HG02870 (cell line): ENCODE results near the gene PLEKHF1.
"Not testable (repeated sequence)": the region's sequence is repeated elsewhere in the genome, so short reads cannot be mapped to it uniquely, and the experiment has no call there.

Experiments
- ATAC-seq: cut with Tn5 transposase; IDR thresholded peaks from one replicate; pipeline ENCODE4 v1.9.1; 2021; ENCODE audit warnings: mild to moderate bottlenecking, moderate library complexity; ENCODE audit not compliant: unreplicated experiment

PLEKHF1 gene

GRCh38 chr19:29665215-29665825, at the start of gene PLEKHF1:
TSS of gene PLEKHF1 (plus strand) at chr19:29665461. CDS start at chr19:29673840, 8,379 bp downstream.
- peak; percentile 83 for ATAC-seq

DNA sequence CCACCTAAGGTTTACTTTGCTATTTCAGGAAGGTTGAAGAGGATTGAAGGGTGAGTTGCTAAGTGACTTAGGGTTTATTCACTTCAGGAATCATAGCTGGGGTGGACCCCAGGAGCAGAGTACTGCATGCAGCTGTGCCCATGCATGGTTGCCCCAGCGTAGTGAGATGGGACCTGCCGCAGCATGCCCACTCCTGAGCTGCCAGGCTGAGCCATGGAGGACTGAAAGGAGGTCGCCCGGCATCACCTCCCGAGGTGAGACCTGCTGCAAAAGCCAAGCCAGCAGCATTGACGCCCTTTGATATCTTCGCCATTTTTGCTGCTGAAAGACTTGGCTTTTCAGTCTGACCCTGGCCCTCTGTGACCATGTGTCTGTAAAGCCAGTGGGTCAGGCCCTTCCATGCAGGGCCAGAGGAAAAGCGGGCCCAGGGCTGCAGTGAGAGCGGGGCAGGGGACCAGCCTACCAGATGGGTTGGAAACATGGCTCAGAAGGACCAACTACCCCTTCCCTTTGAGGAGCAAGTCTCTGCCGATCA, 49.3 kb upstream of the PLEKHF1 start:
- ATAC-seq = no peak

DNA sequence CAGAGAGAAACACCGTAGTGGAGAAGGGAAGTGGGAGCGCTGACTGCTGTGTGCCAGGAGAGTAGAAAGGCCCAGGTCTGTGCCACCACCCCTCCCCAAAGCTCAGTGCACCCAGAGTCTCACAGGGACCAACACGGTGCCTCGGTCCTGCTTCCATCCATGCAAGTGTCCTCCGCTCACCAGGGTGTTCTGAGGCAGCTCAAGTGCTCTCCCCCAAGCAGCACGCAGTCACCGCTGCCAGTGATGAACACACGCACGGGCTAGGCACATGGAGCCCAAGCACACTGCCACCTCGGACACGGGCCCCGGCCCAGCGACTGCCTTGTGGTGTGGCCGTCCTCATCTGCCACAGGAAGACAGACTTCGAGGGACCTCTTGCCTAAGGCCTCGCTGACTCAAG, 48.7 kb upstream of the PLEKHF1 start:
- ATAC-seq = no peak

DNA sequence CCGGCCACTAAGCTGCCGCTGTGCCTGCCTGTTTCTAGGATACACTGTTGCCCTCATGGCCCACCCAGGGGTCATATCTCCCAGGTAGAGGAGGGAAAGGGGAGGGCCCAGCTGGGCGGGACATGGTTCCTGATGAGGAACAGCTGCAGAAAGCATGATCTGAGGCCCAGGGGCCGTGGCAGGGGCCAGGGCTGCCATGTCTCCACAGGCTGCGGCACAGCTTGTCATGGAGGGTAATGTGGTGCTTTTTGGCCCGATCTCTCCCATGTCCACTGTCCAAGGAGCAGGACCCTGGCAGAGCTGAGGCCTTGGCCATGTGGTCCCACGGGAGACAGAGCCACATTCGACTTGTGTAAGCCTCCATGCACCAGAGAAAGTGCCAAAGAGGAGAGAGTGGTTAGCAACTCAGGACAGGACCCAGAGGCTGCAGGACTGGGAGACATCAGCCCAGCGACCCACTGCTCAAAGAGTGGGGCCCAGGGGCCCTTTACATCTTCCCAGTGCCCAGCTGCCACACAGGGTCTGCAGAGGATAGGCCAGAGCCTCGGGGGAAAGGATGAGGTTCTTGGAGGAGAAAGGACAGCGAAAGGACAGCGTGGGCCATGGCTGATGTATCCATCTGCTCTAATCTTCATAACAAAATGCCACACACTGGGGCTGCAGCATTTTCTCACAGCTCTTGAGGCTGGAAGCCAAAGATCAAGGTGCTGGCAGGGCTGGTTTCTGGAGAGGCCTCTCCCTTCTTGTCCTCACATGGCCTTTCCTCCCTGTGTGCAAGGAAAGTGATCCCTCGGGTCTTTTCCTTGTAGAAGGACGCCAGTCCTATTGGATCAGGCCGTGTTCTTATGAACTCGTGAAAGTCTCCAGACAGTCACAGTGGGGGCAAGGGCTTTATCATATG, 47.6 kb upstream of the PLEKHF1 start:
- no peak for ATAC-seq

- ATAC-seq = no peak
These were observed 46.8 kb upstream of the PLEKHF1 start for GRCh38 chr19:29618434-29618833.

- ATAC-seq = no peak
These were observed 46.4 kb upstream of the PLEKHF1 start for GRCh38 chr19:29618871-29619270.

DNA sequence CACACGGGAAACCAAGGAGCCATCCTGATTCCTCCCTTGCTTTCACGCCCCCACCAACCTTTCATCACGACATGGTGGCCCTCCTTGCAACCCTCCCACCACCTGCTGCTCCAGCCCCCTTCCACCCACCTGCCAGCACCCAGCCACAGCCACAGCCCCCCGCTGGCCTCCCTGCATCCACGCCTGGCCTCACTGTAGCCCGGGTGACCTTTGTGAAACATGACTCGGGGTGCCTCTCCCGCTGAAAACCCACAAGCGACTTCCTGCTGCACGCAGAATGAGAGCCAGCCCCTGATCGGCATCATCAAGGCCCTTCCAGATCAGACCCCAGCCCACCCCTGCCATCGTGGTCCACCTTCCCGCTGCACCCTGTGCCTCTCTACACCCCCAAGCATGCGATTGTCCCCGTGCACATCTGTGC, 44.3 kb upstream of the PLEKHF1 start:
- no peak for ATAC-seq

DNA sequence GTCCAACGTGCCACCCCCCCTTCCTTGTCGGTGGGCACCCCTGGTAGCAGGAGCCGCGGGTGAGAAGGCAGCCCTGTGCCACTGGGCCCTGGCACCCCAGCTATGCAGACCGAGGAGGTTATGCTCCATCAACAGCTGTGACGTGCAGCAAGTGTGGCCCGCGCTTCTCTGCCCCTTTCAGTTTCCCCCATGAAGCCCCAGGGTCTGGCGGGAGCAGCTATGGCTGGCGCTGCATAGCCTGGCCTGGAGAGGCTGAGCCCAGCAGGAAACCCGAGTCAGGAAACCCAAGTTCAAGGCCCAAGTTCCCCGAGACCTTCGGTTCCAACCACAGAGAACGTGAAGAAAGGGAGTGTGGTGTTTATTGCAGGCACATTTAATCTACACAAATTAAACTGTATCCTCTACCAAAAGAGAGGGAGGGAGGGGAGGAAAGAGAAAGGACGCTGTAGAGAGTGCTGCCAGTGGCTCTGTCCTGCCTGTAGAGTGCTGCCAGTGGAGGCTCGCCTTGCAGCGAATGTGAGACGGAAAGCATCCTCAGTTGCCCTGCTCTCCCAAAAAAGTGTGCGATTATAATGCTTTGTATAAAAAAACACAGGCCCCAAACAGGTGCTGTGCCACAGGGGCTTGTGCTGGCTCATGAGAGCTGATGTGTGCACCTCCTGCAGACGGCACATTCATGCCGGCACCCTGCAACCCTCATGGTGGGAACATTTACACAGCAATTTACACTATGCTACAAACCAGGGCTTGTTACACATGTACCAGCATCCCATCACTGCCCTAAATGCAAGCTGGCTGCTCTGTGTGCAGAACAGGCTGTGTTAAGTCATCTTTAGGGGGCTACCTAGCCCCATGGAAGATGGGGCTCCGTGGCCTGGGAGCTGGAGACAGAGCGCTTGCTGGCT, 42.8 kb upstream of the PLEKHF1 start:
- ATAC-seq = no peak

GRCh38 chr19:29623726-29624488, 41.4 kb upstream of the PLEKHF1 start:
- no peak for ATAC-seq

DNA sequence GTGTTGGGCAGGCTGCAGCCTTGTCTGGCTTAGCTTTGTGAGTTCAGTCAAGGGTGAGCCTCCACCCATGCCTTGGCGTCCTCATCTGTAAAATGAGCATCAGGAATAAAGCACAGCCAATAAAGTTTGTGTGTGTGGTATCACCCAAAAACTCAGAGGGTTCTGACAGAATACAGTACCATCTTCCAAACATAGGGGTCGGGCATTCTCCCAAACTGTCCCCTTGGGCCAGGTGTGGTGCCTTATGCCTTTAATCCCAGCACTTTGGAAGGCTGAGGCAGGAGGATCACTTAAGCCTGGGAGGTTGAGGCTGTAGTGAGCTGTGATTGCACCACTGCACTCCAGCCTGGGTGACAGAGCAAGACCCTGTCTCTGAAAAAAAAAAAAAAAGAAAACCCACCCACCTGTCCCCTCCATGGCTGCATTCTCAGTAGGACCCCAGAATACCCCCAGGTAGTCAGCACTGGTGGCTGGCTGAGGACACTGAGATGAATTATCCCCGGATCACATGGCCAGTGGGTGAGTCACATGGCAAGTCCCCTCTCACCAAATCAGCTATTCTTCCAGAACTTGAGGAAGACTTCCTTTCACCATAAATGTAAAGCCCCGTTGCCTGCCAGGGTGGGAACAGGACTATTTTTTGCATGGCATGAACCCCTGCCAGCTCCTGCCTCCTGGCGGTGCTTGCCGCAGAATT, 40.6 kb upstream of the PLEKHF1 start:
- ATAC-seq = no peak

DNA sequence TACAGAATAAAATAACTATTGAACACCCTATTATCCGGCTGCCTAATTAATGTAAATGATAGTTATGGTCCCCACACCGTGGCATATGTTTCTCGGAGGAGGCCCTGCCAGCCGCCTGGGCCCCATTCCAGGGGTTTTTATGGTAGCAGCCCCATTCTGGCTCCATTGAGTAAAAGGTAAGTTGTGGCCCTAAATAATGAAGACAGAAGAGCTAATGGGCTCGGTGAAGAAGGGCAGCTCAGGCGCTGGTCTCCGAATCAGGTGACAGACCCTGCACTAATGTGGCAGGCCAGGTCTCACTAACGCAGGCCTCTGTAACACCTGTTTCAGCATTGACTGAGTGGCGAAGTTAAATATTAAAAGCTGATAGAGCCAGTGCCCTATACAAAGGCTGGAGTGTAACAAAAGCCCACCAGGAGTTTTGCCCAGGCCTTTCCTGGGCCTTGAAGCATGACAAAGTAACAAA, 40.0 kb upstream of the PLEKHF1 start:
- ATAC-seq = no peak

DNA sequence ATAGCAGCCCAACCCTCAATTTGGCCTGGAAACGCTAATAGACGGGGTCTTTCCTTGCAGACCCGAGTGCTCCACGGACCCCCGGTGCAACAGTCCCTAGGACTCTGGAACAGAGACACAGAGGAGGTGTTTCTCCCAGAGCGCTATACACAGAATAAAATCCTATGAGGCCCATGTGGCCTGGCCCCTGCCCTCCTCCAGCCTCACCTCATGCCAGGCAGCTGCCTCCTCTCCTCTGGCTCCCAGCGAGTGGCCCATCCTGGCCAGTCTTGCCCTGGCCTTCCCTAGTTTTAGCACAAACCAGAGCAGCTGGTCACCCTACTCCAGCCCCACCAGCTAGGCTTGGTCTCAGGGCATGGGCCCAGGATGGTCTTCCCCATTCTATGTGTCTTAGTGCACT, 38.9 kb upstream of the PLEKHF1 start:
- ATAC-seq = no peak

DNA sequence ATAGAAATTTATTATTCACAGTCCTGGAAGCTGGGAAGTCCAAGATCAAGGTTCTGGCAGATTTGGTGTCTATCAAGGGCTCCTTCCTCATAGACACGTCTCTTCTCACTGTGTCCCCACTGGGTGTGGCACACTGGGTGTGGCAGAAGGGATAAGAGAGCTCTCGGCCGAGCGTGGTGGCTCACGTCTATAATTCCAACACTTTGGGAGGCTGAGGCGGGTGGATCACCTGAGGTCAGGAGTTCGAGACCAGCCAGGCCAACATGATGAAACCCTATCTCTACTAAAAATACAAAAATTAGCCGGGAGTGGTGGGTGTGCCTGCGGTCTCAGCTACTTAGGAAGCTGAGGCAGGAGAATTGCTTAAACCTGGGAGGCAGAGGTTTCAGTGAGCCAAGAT, 38.4 kb upstream of the PLEKHF1 start:
- ATAC-seq = not testable (repeated sequence)

GRCh38 chr19:29628661-29629385, 36.4 kb upstream of the PLEKHF1 start:
- no peak for ATAC-seq

DNA sequence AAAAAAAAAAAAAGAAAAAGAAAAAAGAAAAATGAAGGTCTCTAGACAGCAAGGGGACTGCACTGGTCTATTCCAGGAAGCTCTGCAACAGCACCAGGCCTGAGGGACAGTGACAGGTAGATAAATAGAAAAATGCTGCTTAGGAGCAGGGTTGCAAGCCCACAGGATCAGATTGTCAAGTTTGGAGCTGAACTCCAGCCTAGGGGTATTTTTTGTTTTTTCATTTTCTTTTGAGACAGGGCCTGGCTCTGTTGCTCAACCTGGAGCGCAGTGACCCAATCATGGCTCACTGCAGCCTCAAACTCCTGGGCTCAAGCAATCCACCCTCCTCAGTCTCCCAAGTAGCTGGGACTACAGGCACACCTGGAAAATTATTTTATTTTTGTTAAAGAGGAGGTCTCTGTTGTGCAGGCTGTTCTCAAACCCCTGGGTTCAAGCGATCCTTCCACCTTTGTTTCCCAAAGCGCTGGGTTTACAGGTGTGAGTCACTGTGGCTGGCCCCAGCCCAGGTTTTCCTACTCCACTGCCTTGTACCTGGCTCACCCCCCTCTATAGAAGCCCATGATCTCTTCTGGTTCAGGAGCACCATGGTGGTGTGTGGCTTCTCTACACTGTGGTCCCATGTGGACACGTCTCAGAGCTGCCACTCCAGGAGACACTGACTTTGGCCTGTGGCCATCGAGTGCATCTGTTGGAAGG, 35.3 kb upstream of the PLEKHF1 start:
- ATAC-seq = no peak

- no peak for ATAC-seq
These were observed 34.6 kb upstream of the PLEKHF1 start for GRCh38 chr19:29630655-29631054.

GRCh38 chr19:29631450-29631849, 33.8 kb upstream of the PLEKHF1 start:
- ATAC-seq = no peak

DNA sequence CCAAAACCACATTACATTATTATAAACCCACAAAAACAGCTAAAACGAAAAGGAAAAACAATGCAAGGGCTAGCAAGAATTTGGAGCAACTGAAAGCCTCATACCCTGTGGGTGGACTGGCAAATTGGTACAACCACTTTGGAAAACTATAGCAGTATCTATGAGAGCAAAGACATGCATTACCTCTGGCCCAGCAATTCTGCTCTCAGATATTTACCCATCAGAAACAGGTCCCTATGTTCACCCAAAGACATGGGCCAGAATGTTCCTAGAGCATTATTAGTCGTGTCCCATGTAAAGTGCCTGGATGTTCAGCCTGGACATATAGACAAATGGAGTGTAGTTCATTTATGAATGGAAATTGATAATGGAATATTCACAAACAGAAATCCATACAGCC, 31.3 kb upstream of the PLEKHF1 start:
- no peak for ATAC-seq
